Natural killer cell (primary cell): ENCODE results near the gene F2RL3. TPM values are rescaled to one million over a fixed set of nuclear protein-coding genes. Genes with fewer than 3 reads are reported as not detected.

Source experiments
- ATAC-seq, 3 donors: fragments of 150-1000 bp in 2 of 3; fragments of 200-7000 bp in 1 of 3; cut with Tn5 transposase; 1 replicate in 1 of 3; 2 replicates in 2 of 3; pipeline ENCODE4 v1.10.0; 2021; ENCODE audit warnings: mild to moderate bottlenecking in 2 of 3, moderate library complexity in 2 of 3
- DNase-seq, 2 donors: peaks; one replicate each; pipeline versions ENCODE4 v3.0.0 to v3.0.0-alpha.2; 2013 to 2021; ENCODE audit warnings: mixed read lengths in 1 of 2
- H3K27ac ChIP-seq: one replicate; pipeline ENCODE4 v1.5.1; 2013; ENCODE audit warnings: mild to moderate bottlenecking, low read length
- H3K27me3 ChIP-seq: one replicate; pipeline ENCODE4 v1.6.1; 2013; ENCODE audit warnings: low read length; ENCODE audit not compliant: control insufficient read depth, insufficient read depth
- H3K36me3 ChIP-seq: one replicate; pipeline ENCODE4 v1.6.1; 2013; ENCODE audit warnings: low read length; ENCODE audit not compliant: control insufficient read depth, insufficient read depth
- H3K4me1 ChIP-seq: one replicate; pipeline ENCODE4 v1.6.1; 2013; ENCODE audit warnings: low read length; ENCODE audit not compliant: control insufficient read depth, insufficient read depth
- H3K4me3 ChIP-seq: one replicate; pipeline ENCODE4 v1.5.1; 2013; ENCODE audit warnings: low read length
- H3K9me3 ChIP-seq: one replicate; pipeline ENCODE4 v1.6.1; 2013; ENCODE audit warnings: low read length; ENCODE audit not compliant: control insufficient read depth, insufficient read depth
- H3K27ac Mint-ChIP-seq, 2 donors: one replicate each; pipeline ENCODE4 v1.8.0; 2022; ENCODE audit warnings: mild to moderate bottlenecking in 2 of 2, mixed read lengths in 2 of 2, moderate library complexity in 1 of 2
- H3K27me3 Mint-ChIP-seq, 2 donors: one replicate each; pipeline ENCODE4 v1.8.0; 2022; ENCODE audit warnings: low read depth in 2 of 2, mixed read lengths in 2 of 2
- H3K36me3 Mint-ChIP-seq: one replicate; pipeline ENCODE4 v1.8.0; 2022; ENCODE audit warnings: mixed read lengths
- H3K4me1 Mint-ChIP-seq, 2 donors: one replicate each; pipeline ENCODE4 v1.8.0; 2022; ENCODE audit warnings: mixed read lengths in 2 of 2
- H3K4me3 Mint-ChIP-seq: one replicate; pipeline ENCODE4 v1.8.0; 2022; ENCODE audit warnings: mild to moderate bottlenecking, moderate library complexity, mixed read lengths
- H3K9me3 Mint-ChIP-seq, 2 donors: one replicate each; pipeline ENCODE4 v1.8.0; 2022; ENCODE audit warnings: mixed read lengths in 2 of 2
- WGBS: methylation state at CpG from one replicate; pipeline ENCODE4 v1.1.7; 2013; ENCODE audit warnings: missing lambda C conversion rate; ENCODE audit not compliant: insufficient coverage; 5-methylcytosine and 5-hydroxymethylcytosine counted together
- intact Hi-C: fragments of 100-400 bp; cut with micrococcal nuclease; formaldehyde crosslinking; loops from one replicate; pipeline ENCODE4 v1.14.2; 2022
- total RNA-seq, 4 donors: library from RNA; stranded (reverse); fragments of 120-200 nt in 1 of 4; gene quantifications; one replicate each; pipeline versions ENCODE4 v1.2.3 to v1.2.4, GENCODE V29; 2013 to 2022
- TF ChIP-seq, protein P1 (sequence below): fragments of 200-600 bp; IDR thresholded peaks from one replicate; pipeline ENCODE4 v1.8.0; 2022; ENCODE audit warnings: antibody characterized with exemption

The F2RL3 gene
- total RNA-seq, 3 donors from 2014 or later (not counting 1 experiment from before 2014, with no cell fraction given), result 0.24 to 0.39 (median 0.28) TPM

DNA sequence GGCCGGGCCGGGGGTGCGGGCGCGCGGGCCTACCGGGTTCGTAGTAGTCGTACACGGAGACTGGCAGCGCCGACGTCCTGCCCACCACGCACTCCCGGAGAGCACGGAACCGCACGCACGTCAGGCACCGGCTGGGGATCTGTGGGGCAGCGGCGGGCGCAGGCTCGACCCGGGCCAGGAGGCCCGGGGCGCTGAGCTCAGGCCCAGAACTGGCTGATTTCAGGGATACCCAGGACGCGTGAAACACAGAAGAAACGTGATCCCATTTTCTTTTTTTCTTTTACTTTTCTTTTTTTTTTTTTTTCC is 9.0 kb downstream of the F2RL3 start:
- ATAC-seq, result peak; percentile 3 to 18 (median 9)
- peaks cover 59% of the 10 kb centered on the region for H3K4me1 ChIP-seq
- TF ChIP-seq, protein P1, sequence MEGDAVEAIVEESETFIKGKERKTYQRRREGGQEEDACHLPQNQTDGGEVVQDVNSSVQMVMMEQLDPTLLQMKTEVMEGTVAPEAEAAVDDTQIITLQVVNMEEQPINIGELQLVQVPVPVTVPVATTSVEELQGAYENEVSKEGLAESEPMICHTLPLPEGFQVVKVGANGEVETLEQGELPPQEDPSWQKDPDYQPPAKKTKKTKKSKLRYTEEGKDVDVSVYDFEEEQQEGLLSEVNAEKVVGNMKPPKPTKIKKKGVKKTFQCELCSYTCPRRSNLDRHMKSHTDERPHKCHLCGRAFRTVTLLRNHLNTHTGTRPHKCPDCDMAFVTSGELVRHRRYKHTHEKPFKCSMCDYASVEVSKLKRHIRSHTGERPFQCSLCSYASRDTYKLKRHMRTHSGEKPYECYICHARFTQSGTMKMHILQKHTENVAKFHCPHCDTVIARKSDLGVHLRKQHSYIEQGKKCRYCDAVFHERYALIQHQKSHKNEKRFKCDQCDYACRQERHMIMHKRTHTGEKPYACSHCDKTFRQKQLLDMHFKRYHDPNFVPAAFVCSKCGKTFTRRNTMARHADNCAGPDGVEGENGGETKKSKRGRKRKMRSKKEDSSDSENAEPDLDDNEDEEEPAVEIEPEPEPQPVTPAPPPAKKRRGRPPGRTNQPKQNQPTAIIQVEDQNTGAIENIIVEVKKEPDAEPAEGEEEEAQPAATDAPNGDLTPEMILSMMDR, result no peak
- Mint-ChIP-seq H3K27me3 (no peaks in the 10 kb centered on the region), H3K9me3 (no peaks in the 10 kb centered on the region), H3K4me3 (peak overlapping the region; percentile 77), H3K27ac (peak overlapping the region; percentile 53 to 84), H3K4me1 (peaks cover 24 to 34% of the 10 kb centered on the region in 2 donors), H3K36me3 (no peaks in the 10 kb centered on the region)
- WGBS, result 7% methylated on average over 30 of the region's 30 CpGs
- peak in 1 of 2 donors; percentile 52 for DNase-seq
- no peak overlapping the region for H3K27ac ChIP-seq
- intact Hi-C loops, result loop anchor here (2.0 kb wide), 1 partner anchor 119 kb away; no protein-coding TSS in a partner anchor
- H3K4me3 ChIP-seq, result peak overlapping the region; percentile 48
- H3K9me3 ChIP-seq, result no peaks in the 10 kb centered on the region
- no peaks in the 10 kb centered on the region for H3K36me3 ChIP-seq
- H3K27me3 ChIP-seq, result no peaks in the 10 kb centered on the region

DNA sequence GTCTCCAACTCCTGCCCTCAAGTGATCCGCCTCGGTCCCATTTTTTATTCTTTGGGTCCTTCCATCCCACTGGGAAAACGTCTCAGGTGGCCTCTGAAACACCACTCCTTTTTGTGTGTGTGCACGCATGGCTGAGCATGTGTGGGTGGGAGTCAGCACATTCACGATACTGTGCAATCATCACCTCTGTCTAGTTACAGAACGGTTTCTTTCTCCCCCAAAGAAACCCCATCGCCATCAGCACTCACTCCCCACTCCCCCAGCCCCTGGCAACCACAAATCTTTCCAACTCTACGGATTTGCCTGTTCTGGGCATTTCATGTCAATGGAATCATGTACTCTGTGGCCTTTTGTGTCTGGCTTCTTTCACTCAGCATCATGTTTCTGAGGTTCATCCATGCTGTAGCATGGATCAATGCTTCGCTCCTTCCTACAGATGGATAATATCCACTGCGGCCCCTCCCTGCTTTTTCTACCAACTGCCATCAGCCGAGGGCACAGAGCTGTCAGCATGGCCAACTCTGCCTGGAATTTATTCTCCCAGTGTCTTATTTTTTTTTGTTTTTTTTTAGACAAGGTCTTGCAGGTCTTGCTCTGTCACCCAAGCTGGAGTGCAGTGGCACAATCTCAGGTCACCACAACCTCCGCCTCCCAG is 9.7 kb downstream of the F2RL3 start:
- Histone ChIP-seq H3K4me1 (peaks cover 52% of the 10 kb centered on the region), H3K4me3 (no peak overlapping the region), H3K36me3 (no peaks in the 10 kb centered on the region), H3K9me3 (no peaks in the 10 kb centered on the region), H3K27ac (no peak overlapping the region), H3K27me3 (no peaks in the 10 kb centered on the region)
- Mint-ChIP-seq H3K4me1 (peaks cover 17 to 27% of the 10 kb centered on the region in 2 donors), H3K27me3 (no peaks in the 10 kb centered on the region), H3K9me3 (no peaks in the 10 kb centered on the region), H3K36me3 (no peaks in the 10 kb centered on the region), H3K4me3 (peak overlapping the region; percentile 77), H3K27ac (peak overlapping the region; percentile 53 to 84)
- ATAC-seq, result no peak
- DNase-seq, result no peak
- TF ChIP-seq, protein P1, result no peak
- intact Hi-C loops, result loop anchor here (2.0 kb wide), 1 partner anchor 120 kb away; no protein-coding TSS in a partner anchor
- 87% methylated on average over 12 of the region's 12 CpGs for WGBS

DNA sequence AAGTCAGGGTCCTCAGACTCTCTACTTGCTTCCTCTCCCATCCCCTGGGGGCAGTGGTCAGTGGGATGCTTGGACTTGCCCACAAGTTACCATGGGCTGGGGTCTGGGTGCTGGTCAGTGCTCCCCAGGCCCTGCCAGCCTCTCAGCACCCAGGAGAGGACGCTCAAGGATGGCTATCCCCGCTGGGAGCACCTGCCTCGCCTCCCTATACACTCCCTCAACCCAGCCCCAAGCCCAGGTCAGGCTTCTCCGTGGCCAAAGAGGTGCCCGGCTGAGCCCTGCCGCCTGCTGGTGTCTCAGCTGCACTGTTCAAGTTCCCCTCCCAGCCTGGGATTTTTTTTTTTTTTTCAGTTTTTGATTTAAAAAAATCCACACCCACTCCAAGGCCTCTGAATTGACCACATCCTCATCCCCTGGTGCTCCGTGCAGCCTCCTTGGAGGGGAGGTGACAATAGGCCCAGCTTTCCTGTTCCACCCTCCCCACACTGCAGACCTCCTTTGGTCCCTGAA is 10.8 kb downstream of the F2RL3 start:
- H3K4me1 ChIP-seq, result peaks cover 41% of the 10 kb centered on the region
- H3K36me3 ChIP-seq, result no peaks in the 10 kb centered on the region
- peaks cover under 1% of the 10 kb centered on the region for H3K27me3 ChIP-seq
- Mint-ChIP-seq H3K4me3 (peak overlapping the region; percentile 47), H3K36me3 (no peaks in the 10 kb centered on the region), H3K27ac (peak overlapping the region; percentile 43 to 66), H3K4me1 (peaks cover 14 to 23% of the 10 kb centered on the region in 2 donors), H3K27me3 (no peaks in the 10 kb centered on the region), H3K9me3 (no peaks in the 10 kb centered on the region)
- 8% methylated on average over 7 of the region's 7 CpGs for WGBS
- no peaks in the 10 kb centered on the region for H3K9me3 ChIP-seq
- no peak overlapping the region for H3K27ac ChIP-seq
- intact Hi-C loops, result loop anchor here (1.0 to 2.0 kb wide), 2 partner anchors 121 to 128 kb away; no protein-coding TSS in a partner anchor
- peak in 1 of 2 donors; percentile 45 for DNase-seq
- TF ChIP-seq, protein P1, result peak; percentile 39
- H3K4me3 ChIP-seq, result no peak overlapping the region
- ATAC-seq, result peak in 1 of 3 donors; percentile 22
